Ishikawa (cell line): Measurements from ENCODE around the gene THADA.

ENCODE experiments used
- CEBPB ChIP-seq: IDR thresholded peaks from 2 replicates; pipeline ENCODE4 v1.6.1; 2012
- CREB1 ChIP-seq: IDR thresholded peaks from 2 replicates; pipeline ENCODE4 v1.6.1; 2012; ENCODE audit warnings: low read depth
- EGR1 ChIP-seq: IDR thresholded peaks from 2 replicates; pipeline ENCODE4 v1.6.1; 2012
- FOXM1 ChIP-seq: IDR thresholded peaks from 2 replicates; pipeline ENCODE4 v1.6.1; 2012; ENCODE audit warnings: low read depth, borderline replicate concordance
- NFIC ChIP-seq: IDR thresholded peaks from 2 replicates; pipeline ENCODE4 v1.6.1; 2012
- RAD21 ChIP-seq: IDR thresholded peaks from 2 replicates; pipeline ENCODE4 v1.6.1; 2012; ENCODE audit warnings: low read depth
- REST ChIP-seq: IDR thresholded peaks from 2 replicates; pipeline ENCODE4 v1.6.1; 2012; ENCODE audit warnings: low read depth, mild to moderate bottlenecking
- TAF1 ChIP-seq: IDR thresholded peaks from 2 replicates; pipeline ENCODE4 v1.6.1; 2012; ENCODE audit warnings: low read depth, mild to moderate bottlenecking
- TCF12 ChIP-seq: IDR thresholded peaks from 2 replicates; pipeline ENCODE4 v1.6.1; 2012; ENCODE audit warnings: low read depth
- TEAD4 ChIP-seq: IDR thresholded peaks from 2 replicates; pipeline ENCODE4 v1.6.1; 2012
- YY1 ChIP-seq: IDR thresholded peaks from 2 replicates; pipeline ENCODE4 v1.6.1; 2012; ENCODE audit warnings: low read depth
- ZBTB7A ChIP-seq: IDR thresholded peaks from 2 replicates; pipeline ENCODE4 v1.6.1; 2012; ENCODE audit warnings: low read depth
- TF ChIP-seq, protein P1 (sequence below): IDR thresholded peaks from 2 replicates; pipeline ENCODE4 v1.6.1; 2012
- TF ChIP-seq, protein P2 (sequence below): IDR thresholded peaks from 2 replicates; pipeline ENCODE4 v1.6.1; 2012

THADA gene

GRCh38 chr2:43611987-43612894 lies 16.4 kb upstream of the THADA start:
- TF ChIP-seq CREB1, result no peak
- peak; percentile 88 for TF ChIP-seq RAD21

- TF ChIP-seq RAD21 (no peak), CEBPB (no peak), TEAD4 (no peak), ZBTB7A (no peak), EGR1 (no peak), REST (no peak), TAF1 (no peak), NFIC (no peak)
- TF ChIP-seq, protein P1, sequence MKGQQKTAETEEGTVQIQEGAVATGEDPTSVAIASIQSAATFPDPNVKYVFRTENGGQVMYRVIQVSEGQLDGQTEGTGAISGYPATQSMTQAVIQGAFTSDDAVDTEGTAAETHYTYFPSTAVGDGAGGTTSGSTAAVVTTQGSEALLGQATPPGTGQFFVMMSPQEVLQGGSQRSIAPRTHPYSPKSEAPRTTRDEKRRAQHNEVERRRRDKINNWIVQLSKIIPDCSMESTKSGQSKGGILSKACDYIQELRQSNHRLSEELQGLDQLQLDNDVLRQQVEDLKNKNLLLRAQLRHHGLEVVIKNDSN, result no peak
- TF ChIP-seq, protein P2, sequence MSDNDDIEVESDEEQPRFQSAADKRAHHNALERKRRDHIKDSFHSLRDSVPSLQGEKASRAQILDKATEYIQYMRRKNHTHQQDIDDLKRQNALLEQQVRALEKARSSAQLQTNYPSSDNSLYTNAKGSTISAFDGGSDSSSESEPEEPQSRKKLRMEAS, result no peak
Measured at GRCh38 chr2:43610361-43610760, 14.5 kb upstream of the THADA start.

- TF ChIP-seq, protein P1, result no peak
- TF ChIP-seq RAD21, result peak; percentile 55
Measured at GRCh38 chr2:43609290-43609918, 13.6 kb upstream of the THADA start.

DNA sequence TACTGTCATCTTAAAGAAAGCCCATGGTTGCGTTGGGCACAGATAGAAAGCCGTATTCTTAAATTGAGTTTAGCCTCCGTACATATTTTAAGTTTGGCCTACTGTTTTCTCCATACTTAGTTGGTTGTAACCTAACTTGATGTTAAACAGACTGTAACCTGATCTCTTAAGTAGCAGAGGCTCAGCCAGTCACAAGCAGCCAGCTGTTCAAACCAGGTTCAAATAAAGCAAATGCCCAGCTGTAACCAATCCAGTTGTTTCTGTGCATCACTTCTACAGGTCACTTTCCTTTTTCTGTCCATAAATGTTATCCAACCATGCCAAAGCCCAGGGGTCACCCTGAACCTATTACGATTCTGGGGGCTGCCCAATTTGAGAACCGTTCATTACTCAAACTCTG lies 10.0 kb upstream of the THADA start:
- no peak for TF ChIP-seq ZBTB7A
- peak; percentile 78; the same call in 1 of the 2 replicates for TF ChIP-seq FOXM1

DNA sequence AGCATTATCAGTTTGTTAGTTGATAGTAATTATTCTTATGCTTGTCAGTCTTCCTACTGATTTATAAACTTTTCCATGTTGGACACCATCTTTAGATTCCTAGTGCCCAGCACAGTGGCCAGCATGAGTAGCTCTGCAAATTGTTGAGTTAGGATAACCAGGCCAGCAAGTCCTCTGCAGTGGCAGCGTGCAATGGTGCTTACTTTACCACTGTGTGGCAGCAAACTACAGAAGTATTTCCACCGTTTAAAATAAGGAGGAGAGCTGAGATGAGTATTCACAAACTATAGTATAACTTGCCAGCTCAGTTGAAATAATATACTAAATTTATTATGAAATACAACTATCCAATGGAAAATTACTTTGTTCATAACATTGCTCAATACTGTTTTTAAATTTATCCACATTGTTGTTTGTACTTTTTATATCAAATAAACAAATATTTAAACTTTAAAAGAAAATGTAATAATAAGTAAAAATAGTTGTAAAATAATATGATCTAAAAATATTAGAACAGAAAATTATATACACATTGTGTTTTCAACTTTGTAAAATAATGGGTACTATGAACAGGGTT lies 9.3 kb upstream of the THADA start:
- TF ChIP-seq RAD21 (peak; percentile 66), REST (no peak), TCF12 (no peak), TAF1 (no peak)

- no peak for TF ChIP-seq REST
- TF ChIP-seq CREB1, result no peak
- no peak for TF ChIP-seq RAD21
- TF ChIP-seq, protein P2, result no peak
- TF ChIP-seq, protein P1, result no peak
- no peak for TF ChIP-seq TEAD4
- TF ChIP-seq EGR1, result no peak
- TF ChIP-seq YY1, result no peak
- TF ChIP-seq CEBPB, result no peak
- no peak for TF ChIP-seq TAF1
- TF ChIP-seq NFIC, result no peak
- TF ChIP-seq FOXM1, result no peak
- no peak for TF ChIP-seq TCF12
- no peak for TF ChIP-seq ZBTB7A
Measured at GRCh38 chr2:43604674-43605073, 8.8 kb upstream of the THADA start.
